AG04449 (cell line): ENCODE measurements around the gene SMCR8.
"Not testable (repeated sequence)": the region's sequence is repeated elsewhere in the genome, so short reads cannot be mapped to it uniquely, and the experiment has no call there.

Experiments used
- CTCF ChIA-PET: fragments of 350-600 bp; formaldehyde crosslinking; extraction: SDS; loops from one replicate; lab custom pipeline; 2021; ENCODE audit warnings: antibody characterized with exemption; lab: Yijun Ruan, JAX
- POLR2A ChIA-PET: fragments of 400-600, 350-600 bp; formaldehyde crosslinking; extraction: SDS; loops from one replicate; lab custom pipeline; 2020; ENCODE audit warnings: antibody characterized with exemption, inconsistent platforms; lab: Yijun Ruan, JAX
- DNase-seq: peaks from one replicate; pipeline ENCODE4 v3.0.0-alpha.2; 2010; ENCODE audit warnings: low read depth, low spot score
- H3K4me3 ChIP-seq: 2 replicates; pipeline ENCODE4 v1.5.1; 2011; ENCODE audit warnings: low read depth, mild to moderate bottlenecking, control low read depth, low read length
- TF ChIP-seq, protein P1 (sequence below): IDR thresholded peaks from one replicate; pipeline ENCODE4 v1.5.1; 2011; ENCODE audit warnings: mild to moderate bottlenecking, moderate library complexity, low read length, control low read depth, inconsistent platforms; ENCODE audit not compliant: insufficient read depth; ENCODE audit errors: missing control alignments

SMCR8 gene

DNA sequence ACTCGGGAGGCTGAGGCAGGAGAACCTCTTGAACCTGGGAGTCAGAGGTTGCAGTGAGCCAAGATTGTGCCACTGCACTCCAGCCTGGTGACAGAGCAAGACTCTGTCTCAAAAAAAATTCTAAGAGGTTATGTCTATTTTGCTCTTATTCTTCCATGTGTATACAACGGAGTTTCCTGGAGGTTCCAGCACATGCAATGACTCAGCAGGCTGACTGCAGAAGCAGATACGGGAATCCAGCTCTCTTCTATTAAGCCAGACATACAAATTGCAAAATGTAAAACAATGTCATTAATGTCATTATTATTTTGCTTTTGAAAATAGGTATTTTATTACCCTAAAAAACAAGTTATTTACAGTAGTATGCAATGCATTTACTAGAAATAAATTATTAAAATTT lies 36.2 kb upstream of the SMCR8 start:
- DNase-seq = no peak
- CTCF ChIA-PET = interaction anchor here (1.5 kb wide), 1 partner anchor 9 kb away, joined by 3 read pairs; no protein-coding TSS in a partner anchor
- TF ChIP-seq, protein P1, sequence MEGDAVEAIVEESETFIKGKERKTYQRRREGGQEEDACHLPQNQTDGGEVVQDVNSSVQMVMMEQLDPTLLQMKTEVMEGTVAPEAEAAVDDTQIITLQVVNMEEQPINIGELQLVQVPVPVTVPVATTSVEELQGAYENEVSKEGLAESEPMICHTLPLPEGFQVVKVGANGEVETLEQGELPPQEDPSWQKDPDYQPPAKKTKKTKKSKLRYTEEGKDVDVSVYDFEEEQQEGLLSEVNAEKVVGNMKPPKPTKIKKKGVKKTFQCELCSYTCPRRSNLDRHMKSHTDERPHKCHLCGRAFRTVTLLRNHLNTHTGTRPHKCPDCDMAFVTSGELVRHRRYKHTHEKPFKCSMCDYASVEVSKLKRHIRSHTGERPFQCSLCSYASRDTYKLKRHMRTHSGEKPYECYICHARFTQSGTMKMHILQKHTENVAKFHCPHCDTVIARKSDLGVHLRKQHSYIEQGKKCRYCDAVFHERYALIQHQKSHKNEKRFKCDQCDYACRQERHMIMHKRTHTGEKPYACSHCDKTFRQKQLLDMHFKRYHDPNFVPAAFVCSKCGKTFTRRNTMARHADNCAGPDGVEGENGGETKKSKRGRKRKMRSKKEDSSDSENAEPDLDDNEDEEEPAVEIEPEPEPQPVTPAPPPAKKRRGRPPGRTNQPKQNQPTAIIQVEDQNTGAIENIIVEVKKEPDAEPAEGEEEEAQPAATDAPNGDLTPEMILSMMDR = no peak
- no peak overlapping the region for H3K4me3 ChIP-seq
- POLR2A ChIA-PET = no interaction called here

DNA sequence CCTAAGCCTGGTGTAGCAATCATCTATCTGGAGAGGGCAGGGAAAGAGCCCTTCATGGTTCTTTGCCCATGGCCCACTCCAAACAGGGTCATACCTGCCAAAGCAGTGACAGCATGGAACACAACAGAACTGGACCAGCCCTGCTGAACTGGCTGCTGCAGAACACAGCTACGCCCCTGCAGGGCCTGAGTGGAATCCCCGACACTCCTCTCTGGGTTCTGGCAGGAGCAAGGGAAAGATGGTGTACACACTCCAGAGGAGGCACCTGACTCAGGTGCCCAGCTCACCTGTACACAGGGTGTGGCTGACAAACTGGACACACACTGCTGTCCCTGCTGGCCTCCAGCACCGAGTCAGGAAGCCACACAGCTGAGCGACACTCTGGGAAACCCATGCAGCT lies 34.8 kb upstream of the SMCR8 start:
- POLR2A ChIA-PET = no interaction called here
- CTCF ChIA-PET = no interaction called here
- no peak overlapping the region for H3K4me3 ChIP-seq
- TF ChIP-seq, protein P1 = no peak
- no peak for DNase-seq

DNA sequence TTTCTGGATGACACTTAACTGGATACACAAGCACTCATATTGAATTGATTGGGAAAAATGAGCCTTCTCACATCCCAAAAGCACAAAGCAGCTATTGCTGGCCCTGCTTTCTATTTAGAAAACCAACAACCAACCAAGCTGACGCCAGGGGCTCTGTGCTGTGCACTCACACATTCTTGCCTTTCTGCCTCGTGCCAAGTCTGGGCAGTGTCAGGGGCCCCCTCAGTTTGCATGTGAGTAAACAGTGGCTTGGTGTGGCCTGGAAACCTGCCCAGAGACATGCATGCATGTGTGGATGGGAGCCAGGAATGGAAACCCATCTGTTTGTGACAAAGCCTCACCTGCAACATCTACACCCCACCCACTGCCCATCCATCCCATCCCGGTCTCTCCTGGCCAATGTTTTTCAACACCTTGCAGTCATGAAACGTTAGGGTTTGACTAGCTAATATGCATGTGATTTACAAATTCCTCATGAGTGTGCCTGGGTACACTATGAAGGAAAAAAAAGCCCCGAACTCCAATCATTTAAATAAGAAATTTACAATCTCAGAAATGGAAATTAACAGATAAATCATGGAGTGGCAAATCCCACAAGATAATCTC lies 34.2 kb upstream of the SMCR8 start:
- no peak overlapping the region for H3K4me3 ChIP-seq
- no peak for DNase-seq
- CTCF ChIA-PET = no interaction called here
- TF ChIP-seq, protein P1 = no peak
- POLR2A ChIA-PET = no interaction called here

DNA sequence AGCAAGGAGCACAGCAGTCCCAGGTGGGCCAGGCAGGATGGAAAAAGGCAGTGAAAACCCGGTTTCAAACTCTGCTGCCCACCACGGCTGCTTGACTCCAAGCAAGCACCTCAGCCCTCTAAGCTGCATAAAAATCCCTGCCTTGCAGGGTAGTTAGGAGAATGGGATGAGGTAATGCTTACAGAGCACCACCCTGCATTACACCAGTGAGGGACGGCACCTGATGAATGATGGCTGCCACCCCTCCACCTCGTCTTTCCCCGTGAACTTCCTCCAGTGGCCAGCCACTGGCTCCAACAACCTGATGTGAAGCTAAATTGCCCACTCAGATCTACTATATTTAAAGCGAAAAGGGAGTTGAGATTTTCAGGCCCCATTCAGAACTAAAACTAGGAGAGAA lies 33.3 kb upstream of the SMCR8 start:
- CTCF ChIA-PET = no interaction called here
- H3K4me3 ChIP-seq = no peak overlapping the region
- DNase-seq = no peak
- POLR2A ChIA-PET = no interaction called here
- TF ChIP-seq, protein P1 = no peak

DNA sequence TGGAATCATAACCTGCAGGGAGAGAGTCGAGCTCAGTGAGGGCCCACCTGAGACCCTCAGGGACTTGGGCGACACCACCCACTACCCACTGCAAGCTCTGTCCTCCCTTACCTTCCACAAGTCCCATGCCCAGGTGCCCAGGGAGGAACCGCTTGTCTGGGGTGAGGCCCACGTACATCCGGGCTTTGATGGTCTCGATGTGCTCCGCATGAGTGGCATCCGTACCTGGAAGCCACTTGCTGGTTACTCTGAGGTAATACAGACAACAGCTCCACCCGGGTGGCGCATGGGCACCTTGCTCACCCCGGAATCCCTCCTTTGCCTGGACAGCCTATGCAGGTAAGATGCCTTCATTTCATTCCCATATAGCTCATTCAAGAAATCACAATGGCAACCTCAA lies 29.8 kb upstream of the SMCR8 start:
- TF ChIP-seq, protein P1 = no peak

DNA sequence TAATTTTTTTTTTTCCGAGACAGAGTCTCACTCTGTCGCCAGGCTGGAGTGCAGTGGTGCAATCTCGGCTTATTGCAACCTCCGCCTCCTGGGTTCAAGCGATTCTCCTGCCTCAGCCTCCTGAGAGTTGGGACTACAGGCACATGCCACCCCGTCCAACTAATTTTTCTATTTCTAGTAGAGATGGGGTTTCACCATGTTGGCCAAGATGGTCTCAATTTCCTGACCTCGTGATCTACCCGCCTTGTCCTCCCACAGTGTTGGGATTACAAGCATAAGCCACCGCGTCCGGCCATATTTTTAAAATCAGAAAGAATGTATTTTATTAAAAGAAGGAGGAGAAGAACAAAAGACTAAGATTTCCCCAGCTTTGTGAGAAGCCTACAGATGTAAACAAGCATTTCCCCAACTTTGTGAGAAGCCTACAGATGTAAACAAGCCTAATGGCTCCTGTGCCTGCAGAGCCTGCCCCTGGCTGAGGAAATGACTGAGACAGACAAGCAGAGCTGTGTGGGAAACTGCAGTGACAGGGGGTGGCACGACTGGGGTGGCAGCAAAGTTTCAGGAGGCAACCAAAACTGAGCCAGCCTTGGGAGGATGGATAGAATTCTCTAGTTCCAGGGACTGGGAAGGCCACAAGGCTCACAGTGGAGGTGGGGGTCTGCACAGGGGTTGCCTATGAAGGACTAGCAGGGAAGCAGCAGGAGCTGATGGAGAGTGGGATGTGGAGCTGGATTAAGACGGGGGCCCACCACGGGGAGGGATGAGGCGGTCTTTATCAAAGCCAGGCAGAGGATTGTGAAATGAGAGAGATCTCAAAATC lies 23.2 kb upstream of the SMCR8 start:
- POLR2A ChIA-PET = interaction anchor here (1.0 kb wide), 1 partner anchor 9 kb away, joined by 3 read pairs; no protein-coding TSS in a partner anchor
- H3K4me3 ChIP-seq = no peak overlapping the region
- DNase-seq = no peak
- CTCF ChIA-PET = interaction anchor here (0.9 kb wide), 1 partner anchor 36 kb away, joined by 3 read pairs; no protein-coding TSS in a partner anchor
- TF ChIP-seq, protein P1 = no peak

More for the DNA sequence above, 29.8 kb upstream of the SMCR8 start:
- POLR2A ChIA-PET = no interaction called here
- CTCF ChIA-PET = no interaction called here
- no peak overlapping the region for H3K4me3 ChIP-seq
- no peak for DNase-seq

DNA sequence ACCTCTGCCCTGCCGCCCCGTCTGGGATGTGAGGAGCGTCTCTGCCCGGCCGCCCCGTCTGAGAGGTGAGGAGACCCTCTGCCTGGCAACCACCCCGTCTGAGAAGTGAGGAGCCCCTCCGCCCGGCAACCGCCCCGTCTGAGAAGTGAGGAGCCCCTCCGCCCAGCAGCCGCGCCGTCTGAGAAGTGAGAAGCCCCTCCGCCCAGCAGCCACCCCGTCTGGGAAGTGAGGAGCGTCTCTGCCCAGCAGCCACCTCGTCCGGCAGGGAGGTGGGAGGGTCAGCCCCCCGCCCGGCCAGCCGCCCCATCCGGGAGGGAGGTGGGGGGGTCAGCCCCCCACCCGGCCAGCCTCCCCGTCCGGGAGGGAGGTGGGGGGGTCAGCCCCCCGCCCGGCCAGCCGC lies 17.0 kb upstream of the SMCR8 start:
- CTCF ChIA-PET, DNase-seq, H3K4me3 ChIP-seq, POLR2A ChIA-PET: not testable (repeated sequence)
